Memory B cell (primary cell): ENCODE results near the gene PDE8B.

ENCODE experiments used
- ATAC-seq: fragments of 150-1000 bp; cut with Tn5 transposase; 2 replicates; pipeline ENCODE4 v1.10.0; 2021; ENCODE audit warnings: low read depth, mild to moderate bottlenecking, moderate library complexity
- DNase-seq, 2 donors: peaks; one replicate each; pipeline ENCODE4 v3.0.0; 2022; ENCODE audit warnings: low spot score in 2 of 2
- H3K27ac Mint-ChIP-seq: one replicate; pipeline ENCODE4 v1.8.0; 2022; ENCODE audit warnings: mild to moderate bottlenecking, moderate library complexity, mixed read lengths
- H3K27me3 Mint-ChIP-seq: one replicate; pipeline ENCODE4 v1.8.0; 2022; ENCODE audit warnings: mixed read lengths
- H3K36me3 Mint-ChIP-seq: one replicate; pipeline ENCODE4 v1.8.0; 2022; ENCODE audit warnings: mild to moderate bottlenecking, mixed read lengths
- H3K4me1 Mint-ChIP-seq: one replicate; pipeline ENCODE4 v1.8.0; 2022; ENCODE audit warnings: mixed read lengths
- H3K4me3 Mint-ChIP-seq: one replicate; pipeline ENCODE4 v1.8.0; 2022; ENCODE audit warnings: mild to moderate bottlenecking, moderate library complexity, mixed read lengths
- H3K9me3 Mint-ChIP-seq: one replicate; pipeline ENCODE4 v1.8.0; 2022; ENCODE audit warnings: mixed read lengths

PDE8B gene

GRCh38 chr5:77321793-77322394 is 111.4 kb downstream of the PDE8B start:
- ATAC-seq: no peak
- H3K27me3 Mint-ChIP-seq: peaks cover 3% of the 10 kb centered on the region
- H3K36me3 Mint-ChIP-seq: no peaks in the 10 kb centered on the region
- no peak for DNase-seq
- peaks cover 2% of the 10 kb centered on the region for H3K4me1 Mint-ChIP-seq
- no peak overlapping the region for H3K4me3 Mint-ChIP-seq
- H3K9me3 Mint-ChIP-seq: no peaks in the 10 kb centered on the region
- no peak overlapping the region for H3K27ac Mint-ChIP-seq

DNA sequence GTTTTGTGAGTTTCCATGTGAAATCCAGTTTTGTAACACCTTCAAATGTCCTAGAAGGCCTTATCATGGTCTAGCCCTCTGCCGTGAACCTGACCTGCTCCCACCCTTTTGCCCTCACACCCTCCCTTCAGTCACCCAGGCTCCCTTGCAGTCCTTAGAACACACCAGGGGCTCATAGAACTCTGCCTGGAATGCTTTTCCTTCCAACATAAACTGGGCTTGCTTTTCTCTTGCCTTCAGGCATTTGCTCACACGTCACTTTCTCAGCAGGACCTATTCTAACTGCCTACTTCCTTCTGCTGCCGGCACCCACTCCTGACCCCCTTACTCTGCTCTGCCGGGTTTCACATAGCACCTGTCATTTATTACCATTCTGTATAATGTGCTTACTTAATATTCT is 111.9 kb downstream of the PDE8B start:
- H3K27ac Mint-ChIP-seq: no peak overlapping the region
- H3K4me3 Mint-ChIP-seq: no peak overlapping the region
- no peak for DNase-seq
- no peaks in the 10 kb centered on the region for H3K36me3 Mint-ChIP-seq
- no peaks in the 10 kb centered on the region for H3K9me3 Mint-ChIP-seq
- ATAC-seq: no peak
- peaks cover 2% of the 10 kb centered on the region for H3K4me1 Mint-ChIP-seq
- peaks cover 3% of the 10 kb centered on the region for H3K27me3 Mint-ChIP-seq

DNA sequence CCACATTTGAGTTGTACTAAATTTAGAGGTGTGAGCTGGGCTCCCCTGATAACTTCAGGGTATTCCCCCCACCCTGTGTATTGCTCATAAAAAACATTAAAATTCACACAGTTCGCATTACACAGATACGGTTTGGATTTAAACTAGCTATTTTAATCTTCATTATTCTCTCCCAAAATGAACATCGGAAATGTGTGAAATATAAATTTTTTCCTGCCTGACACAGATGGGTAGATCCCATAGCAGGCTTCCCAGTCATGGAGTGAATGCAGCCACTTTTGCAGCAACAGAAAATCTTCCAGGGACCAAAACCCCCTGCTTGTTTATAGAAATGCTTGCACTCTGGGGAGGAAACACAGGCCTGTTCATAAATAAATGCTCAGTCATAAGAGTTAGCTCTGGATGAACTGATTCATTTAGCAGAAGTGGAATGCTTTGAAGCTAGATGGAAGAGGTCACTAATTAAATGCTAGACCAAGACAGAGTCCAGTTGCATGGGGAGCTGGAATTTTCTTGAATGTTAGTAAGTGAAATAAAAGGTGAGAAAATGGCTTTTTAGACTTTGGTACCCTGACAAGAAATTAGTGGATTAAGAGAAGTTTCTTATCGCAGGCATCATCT is 115.6 kb downstream of the PDE8B start:
- H3K27me3 Mint-ChIP-seq: peaks cover 9% of the 10 kb centered on the region

GRCh38 chr5:77326986-77327734 is 116.7 kb downstream of the PDE8B start:
- no peak overlapping the region for H3K27ac Mint-ChIP-seq
- no peaks in the 10 kb centered on the region for H3K9me3 Mint-ChIP-seq
- H3K36me3 Mint-ChIP-seq: no peaks in the 10 kb centered on the region
- DNase-seq: no peak
- peaks cover 15% of the 10 kb centered on the region for H3K27me3 Mint-ChIP-seq
- H3K4me3 Mint-ChIP-seq: no peak overlapping the region
- ATAC-seq: no peak
- H3K4me1 Mint-ChIP-seq: no peaks in the 10 kb centered on the region

More for the DNA sequence above, 115.6 kb downstream of the PDE8B start:
- no peak overlapping the region for H3K4me3 Mint-ChIP-seq
- no peaks in the 10 kb centered on the region for H3K36me3 Mint-ChIP-seq
- ATAC-seq: no peak
- no peak overlapping the region for H3K27ac Mint-ChIP-seq
- DNase-seq: no peak
- H3K9me3 Mint-ChIP-seq: no peaks in the 10 kb centered on the region
- H3K4me1 Mint-ChIP-seq: no peaks in the 10 kb centered on the region

- Mint-ChIP-seq H3K36me3 (no peaks in the 10 kb centered on the region), H3K4me1 (no peaks in the 10 kb centered on the region), H3K27me3 (peaks cover 11% of the 10 kb centered on the region), H3K9me3 (no peaks in the 10 kb centered on the region), H3K27ac (no peak overlapping the region), H3K4me3 (no peak overlapping the region)
- no peak for ATAC-seq
- no peak for DNase-seq
Observed at GRCh38 chr5:77328930-77329647, 118.6 kb downstream of the PDE8B start.

DNA sequence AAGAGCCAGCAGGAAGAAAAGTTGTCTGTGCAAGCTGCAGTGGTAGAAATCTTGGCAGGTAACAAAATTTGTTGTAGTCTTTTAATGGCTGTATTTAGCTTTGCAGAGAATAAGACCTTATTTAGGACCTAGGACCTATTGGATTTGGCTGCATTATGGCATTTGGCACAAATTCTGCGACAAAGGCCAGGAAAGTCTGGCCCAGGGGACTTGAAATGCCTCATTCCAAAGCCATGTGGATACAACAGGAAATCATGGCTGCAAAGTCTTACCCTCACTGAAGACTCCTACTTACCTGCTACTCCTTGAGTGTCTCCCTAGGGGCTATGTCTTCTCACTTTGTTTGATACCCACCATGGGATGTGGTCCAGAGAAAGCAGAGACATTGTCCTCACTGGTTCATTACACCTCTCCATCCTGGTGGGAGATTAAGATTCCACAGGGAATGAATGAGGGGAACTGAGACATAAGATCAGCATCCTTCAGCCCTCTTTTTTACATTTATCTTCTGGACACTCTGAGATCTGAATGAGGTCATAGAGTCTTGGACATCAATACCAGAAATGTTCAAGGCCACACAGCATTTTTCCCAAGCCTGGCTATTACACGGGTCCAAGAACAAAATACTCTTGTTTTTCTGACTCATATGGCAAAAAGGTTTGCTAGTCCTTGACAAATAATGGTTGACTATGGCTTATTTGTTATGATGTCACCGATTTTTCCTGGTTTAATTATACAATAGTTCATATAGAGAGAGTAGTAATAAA is 119.4 kb downstream of the PDE8B start:
- H3K27ac Mint-ChIP-seq: no peak overlapping the region
- H3K36me3 Mint-ChIP-seq: no peaks in the 10 kb centered on the region
- H3K9me3 Mint-ChIP-seq: no peaks in the 10 kb centered on the region
- H3K4me3 Mint-ChIP-seq: no peak overlapping the region
- DNase-seq (no peak), ATAC-seq (no peak)
- H3K4me1 Mint-ChIP-seq: no peaks in the 10 kb centered on the region
- peaks cover 11% of the 10 kb centered on the region for H3K27me3 Mint-ChIP-seq

- DNase-seq (no peak), ATAC-seq (no peak)
- no peaks in the 10 kb centered on the region for H3K9me3 Mint-ChIP-seq
- peaks cover 2% of the 10 kb centered on the region for H3K4me1 Mint-ChIP-seq
- H3K4me3 Mint-ChIP-seq: no peak overlapping the region
- H3K27ac Mint-ChIP-seq: no peak overlapping the region
- H3K27me3 Mint-ChIP-seq: peaks cover 11% of the 10 kb centered on the region
- H3K36me3 Mint-ChIP-seq: no peaks in the 10 kb centered on the region
Observed at GRCh38 chr5:77333036-77333435, 122.6 kb downstream of the PDE8B start.

- H3K4me1 Mint-ChIP-seq: peaks cover 2% of the 10 kb centered on the region
- ATAC-seq (no peak), DNase-seq (no peak)
- no peaks in the 10 kb centered on the region for H3K9me3 Mint-ChIP-seq
- H3K27me3 Mint-ChIP-seq: peaks cover 11% of the 10 kb centered on the region
- no peaks in the 10 kb centered on the region for H3K36me3 Mint-ChIP-seq
- H3K4me3 Mint-ChIP-seq: no peak overlapping the region
- H3K27ac Mint-ChIP-seq: no peak overlapping the region
Observed at GRCh38 chr5:77333451-77334123, 123.1 kb downstream of the PDE8B start.

- no peak overlapping the region for H3K4me3 Mint-ChIP-seq
- ATAC-seq (no peak), DNase-seq (no peak)
- peaks cover 2% of the 10 kb centered on the region for H3K4me1 Mint-ChIP-seq
- H3K27me3 Mint-ChIP-seq: no peaks in the 10 kb centered on the region
- no peaks in the 10 kb centered on the region for H3K36me3 Mint-ChIP-seq
- no peaks in the 10 kb centered on the region for H3K9me3 Mint-ChIP-seq
- no peak overlapping the region for H3K27ac Mint-ChIP-seq
Observed at GRCh38 chr5:77337246-77337645, 126.8 kb downstream of the PDE8B start.

GRCh38 chr5:77337686-77338085 is 127.2 kb downstream of the PDE8B start:
- H3K4me1 Mint-ChIP-seq: peaks cover 2% of the 10 kb centered on the region
- no peaks in the 10 kb centered on the region for H3K9me3 Mint-ChIP-seq
- no peak for DNase-seq
- no peaks in the 10 kb centered on the region for H3K36me3 Mint-ChIP-seq
- no peak overlapping the region for H3K27ac Mint-ChIP-seq
- no peak for ATAC-seq
- no peaks in the 10 kb centered on the region for H3K27me3 Mint-ChIP-seq
- no peak overlapping the region for H3K4me3 Mint-ChIP-seq

DNA sequence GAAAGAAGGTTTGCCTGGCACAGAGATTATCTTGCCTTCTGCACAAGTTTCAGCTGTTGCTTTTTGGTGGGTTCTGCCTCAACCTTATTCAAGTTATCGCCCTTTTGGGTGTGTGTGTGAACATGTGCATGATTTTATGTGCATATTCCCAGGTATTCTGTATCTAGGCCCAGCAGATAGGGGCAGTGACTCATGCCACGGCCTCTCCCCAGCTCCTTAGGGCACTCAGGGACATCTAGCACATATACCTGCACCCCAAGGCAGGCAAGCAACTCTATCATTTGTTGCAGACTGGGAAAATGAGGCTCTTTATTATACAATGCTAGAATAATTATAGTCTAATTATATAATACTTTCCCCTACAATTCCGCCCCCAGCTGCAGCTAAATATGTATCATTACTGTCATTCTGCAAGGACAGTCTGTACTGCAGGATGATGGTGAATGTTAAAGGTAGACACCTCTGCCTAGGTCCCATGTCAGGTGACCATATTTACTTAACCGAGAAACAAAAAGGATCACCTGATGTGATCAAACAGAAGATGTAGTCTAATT is 128.9 kb downstream of the PDE8B start:
- H3K9me3 Mint-ChIP-seq: no peaks in the 10 kb centered on the region
- ATAC-seq (no peak), DNase-seq (no peak)
- no peak overlapping the region for H3K27ac Mint-ChIP-seq
- peaks cover 2% of the 10 kb centered on the region for H3K4me1 Mint-ChIP-seq
- no peaks in the 10 kb centered on the region for H3K27me3 Mint-ChIP-seq
- no peak overlapping the region for H3K4me3 Mint-ChIP-seq
- no peaks in the 10 kb centered on the region for H3K36me3 Mint-ChIP-seq

- Mint-ChIP-seq H3K4me3 (no peak overlapping the region), H3K27ac (no peak overlapping the region), H3K27me3 (no peaks in the 10 kb centered on the region), H3K4me1 (no peaks in the 10 kb centered on the region), H3K36me3 (no peaks in the 10 kb centered on the region), H3K9me3 (no peaks in the 10 kb centered on the region)
- no peak for DNase-seq
- no peak for ATAC-seq
Observed at GRCh38 chr5:77343165-77343564, 132.7 kb downstream of the PDE8B start.

GRCh38 chr5:77347435-77348098 is 137.1 kb downstream of the PDE8B start:
- Mint-ChIP-seq H3K27ac (no peak overlapping the region), H3K9me3 (no peaks in the 10 kb centered on the region), H3K4me1 (no peaks in the 10 kb centered on the region), H3K4me3 (no peak overlapping the region), H3K36me3 (no peaks in the 10 kb centered on the region), H3K27me3 (no peaks in the 10 kb centered on the region)
- ATAC-seq: no peak
- DNase-seq: no peak
